ENCODE results near the gene PLPPR4. TPM values are rescaled to one million over a fixed set of nuclear protein-coding genes. Genes with fewer than 3 reads are reported as not detected.

The PLPPR4 gene
- total RNA-seq, 1 donor from 2014 or later, result 0.34 TPM

GRCh38 chr1:99348397-99349132, 84.3 kb downstream of the PLPPR4 start:
- DNase-seq, result no peak

DNA sequence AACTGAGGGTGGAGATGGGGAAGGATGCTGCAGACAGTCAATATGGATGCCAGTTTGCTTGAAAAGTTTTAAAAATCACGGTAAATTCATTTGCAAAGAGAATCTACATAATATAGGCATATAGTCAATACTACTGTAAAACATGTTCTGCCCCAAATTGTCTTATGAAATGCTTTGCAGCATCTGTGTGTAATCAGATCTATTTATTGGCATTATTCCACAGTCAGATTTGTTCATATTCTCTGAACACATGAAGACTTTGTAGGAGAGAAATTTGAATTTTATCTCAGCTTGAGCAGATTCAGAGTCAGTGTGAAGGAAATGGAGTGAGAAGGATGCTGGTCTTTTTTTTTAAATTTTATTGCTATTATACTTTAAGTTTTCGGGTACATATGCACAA, 88.5 kb downstream of the PLPPR4 start:
- no peak for DNase-seq

GRCh38 chr1:99358770-99359169, 94.5 kb downstream of the PLPPR4 start:
- no peak for DNase-seq

Measured in dermis blood vessel endothelial cell (primary cell).